GM23338 (cell line): ENCODE results near the gene GPAM. TPM values are rescaled to one million over a fixed set of nuclear protein-coding genes. Genes with fewer than 3 reads are reported as not detected.

Source experiments
- ATAC-seq: fragments of 200-7000 bp; cut with Tn5 transposase; 3 replicates; pipeline ENCODE4 v1.9.1; 2020
- DNase-seq: peaks from one replicate; pipeline ENCODE4 v3.0.0-alpha.2; 2015; ENCODE audit warnings: low spot score
- H2AFZ ChIP-seq: fragments of 200-600 bp; sonication (generic); 2 replicates; pipeline ENCODE4 v1.8.0; 2016; ENCODE audit warnings: antibody characterized with exemption, mild to moderate bottlenecking, moderate library complexity
- H3F3A ChIP-seq: fragments of 200-600 bp; sonication (generic); replicated peaks from 2 replicates; pipeline ENCODE4 v1.8.0; 2017; ENCODE audit warnings: antibody characterized with exemption, mixed run types, low read depth
- H3K27ac ChIP-seq: fragments of 200-600 bp; sonication (generic); 2 replicates; pipeline ENCODE4 v1.6.1; 2016; ENCODE audit warnings: low read depth
- H3K27me3 ChIP-seq: fragments of 200-600 bp; sonication (generic); 2 replicates; pipeline ENCODE4 v1.8.0; 2016; ENCODE audit warnings: mild to moderate bottlenecking, mixed run types, moderate library complexity; ENCODE audit not compliant: insufficient read depth
- H3K36me3 ChIP-seq: fragments of 200-600 bp; sonication (generic); 2 replicates; pipeline ENCODE4 v1.8.0; 2016; ENCODE audit warnings: mild to moderate bottlenecking; ENCODE audit not compliant: insufficient read depth
- H3K4me1 ChIP-seq: fragments of 200-600 bp; sonication (generic); 2 replicates; pipeline ENCODE4 v1.8.0; 2016; ENCODE audit warnings: mild to moderate bottlenecking, moderate library complexity; ENCODE audit not compliant: insufficient read depth
- H3K4me2 ChIP-seq: fragments of 200-600 bp; sonication (generic); 2 replicates; pipeline ENCODE4 v1.7.1; 2017; ENCODE audit warnings: mixed run types
- H3K4me3 ChIP-seq: fragments of 200-600 bp; sonication (generic); 2 replicates; pipeline ENCODE4 v1.6.1; 2016; ENCODE audit warnings: mixed run types
- H3K79me2 ChIP-seq: fragments of 200-600 bp; sonication (generic); replicated peaks from 2 replicates; pipeline ENCODE4 v1.8.0; 2017; ENCODE audit warnings: mild to moderate bottlenecking; ENCODE audit not compliant: insufficient read depth
- H3K9me2 ChIP-seq: fragments of 200-600 bp; sonication (generic); 2 replicates; pipeline ENCODE4 v1.8.0; 2017; ENCODE audit not compliant: insufficient read depth
- H4K20me1 ChIP-seq: fragments of 200-600 bp; sonication (generic); replicated peaks from 2 replicates; pipeline ENCODE4 v1.8.0; 2017; ENCODE audit warnings: mild to moderate bottlenecking; ENCODE audit not compliant: insufficient read depth
- H3K27ac Mint-ChIP-seq: 2 replicates; pipeline ENCODE4 v1.8.0; 2020; ENCODE audit warnings: inconsistent platforms, mild to moderate bottlenecking, moderate library complexity, mixed read lengths
- H3K27me3 Mint-ChIP-seq: 3 replicates; pipeline ENCODE4 v1.8.0; 2022; ENCODE audit warnings: low read depth, mild to moderate bottlenecking, moderate library complexity, mixed read lengths, inconsistent platforms; ENCODE audit not compliant: insufficient read depth, poor library complexity
- H3K36me3 Mint-ChIP-seq: 3 replicates; pipeline ENCODE4 v1.8.0; 2021; ENCODE audit warnings: low read depth, mild to moderate bottlenecking, inconsistent platforms, moderate library complexity, mixed read lengths
- H3K4me1 Mint-ChIP-seq: 3 replicates; pipeline ENCODE4 v1.8.0; 2020; ENCODE audit warnings: mild to moderate bottlenecking, inconsistent platforms, mixed read lengths
- H3K4me3 Mint-ChIP-seq: 3 replicates; pipeline ENCODE4 v1.8.0; 2021; ENCODE audit warnings: moderate library complexity, mild to moderate bottlenecking, inconsistent platforms, mixed read lengths
- H3K9me3 Mint-ChIP-seq: 3 replicates; pipeline ENCODE4 v1.8.0; 2020; ENCODE audit warnings: moderate library complexity, mild to moderate bottlenecking, inconsistent platforms, mixed read lengths
- CREB1 ChIP-seq: fragments of 250-450 bp; sonication (Bioruptor Pico); IDR thresholded peaks from 2 replicates; pipeline ENCODE4 v1.5.0; 2020; ENCODE audit warnings: low read depth, mild to moderate bottlenecking, moderate library complexity
- CTCF ChIP-seq, 2 experiments: fragments of 200-600 bp in 1 of 2; sonication (generic) in 1 of 2; conservative IDR thresholded peaks; 2 replicates each; pipeline versions ENCODE4 v1.5.1 to v1.6.1; 2016 to 2017; ENCODE audit warnings: antibody characterized with exemption in 2 of 2, low read depth in 2 of 2, mild to moderate bottlenecking in 2 of 2, moderate library complexity in 1 of 2
- ETS1 ChIP-seq: IDR thresholded peaks from 2 replicates; pipeline ENCODE4 v1.6.1; 2016; ENCODE audit warnings: antibody characterized with exemption
- EZH2 ChIP-seq: fragments of 200-600 bp; sonication (generic); IDR thresholded peaks from one replicate; pipeline ENCODE4 v1.8.0; 2017; ENCODE audit warnings: antibody characterized with exemption, mild to moderate bottlenecking, low read depth; ENCODE audit not compliant: unreplicated experiment
- EZH2phosphoT487 ChIP-seq: fragments of 200-600 bp; sonication (generic); IDR thresholded peaks from one replicate; pipeline ENCODE4 v1.8.1; 2018; ENCODE audit warnings: antibody characterized with exemption; ENCODE audit not compliant: unreplicated experiment
- JUNB ChIP-seq: IDR thresholded peaks from one replicate; pipeline ENCODE4 v1.6.1; 2016; ENCODE audit warnings: antibody characterized with exemption; ENCODE audit not compliant: unreplicated experiment
- NANOG ChIP-seq: IDR thresholded peaks from 2 replicates; pipeline ENCODE4 v1.6.1; 2016; ENCODE audit warnings: antibody characterized with exemption, borderline replicate concordance
- POLR2AphosphoS5 ChIP-seq: IDR thresholded peaks from 2 replicates; pipeline ENCODE4 v1.6.1; 2016; ENCODE audit warnings: antibody characterized with exemption, low read depth
- REST ChIP-seq: IDR thresholded peaks from one replicate; pipeline ENCODE4 v1.6.1; 2018; ENCODE audit warnings: antibody characterized with exemption; ENCODE audit not compliant: unreplicated experiment
- STAT1 ChIP-seq: IDR thresholded peaks from one replicate; pipeline ENCODE4 v1.6.1; 2016; ENCODE audit warnings: antibody characterized with exemption; ENCODE audit not compliant: unreplicated experiment
- ZNF114 ChIP-seq: fragments of 250-450 bp; sonication (Bioruptor Pico); IDR thresholded peaks from 2 replicates; pipeline ENCODE4 v1.5.0; 2020; ENCODE audit warnings: mild to moderate bottlenecking, moderate library complexity
- ZNF331 ChIP-seq: fragments of 250-450 bp; sonication (Bioruptor Pico); IDR thresholded peaks from 2 replicates; pipeline ENCODE4 v1.5.0; 2020; ENCODE audit warnings: low read depth, mild to moderate bottlenecking, moderate library complexity
- polyA plus RNA-seq: library from polyadenylated mRNA; unstranded; fragments of >200 nt; fragmentation: Nextera tagmentation; extraction: Ambion mirVana; gene quantifications from 2 replicates; pipeline ENCODE4 v1.2.1, GENCODE V29; 2016
- total RNA-seq: library from RNA; depleted of rRNA; stranded (reverse); fragments of >200 nt; shearing (Covaris generic); gene quantifications from 2 replicates; pipeline ENCODE4 v1.2.3, GENCODE V29; 2014

Gene GPAM
- total and polyA plus RNA-seq, 2 experiments from 2014 or later, result 5.5 to 16.6 TPM

- DNase-seq (no peak), ATAC-seq (no peak)
- no peaks in the 10 kb centered on the region for H3K79me2 ChIP-seq
- no peak overlapping the region for H3K27ac ChIP-seq
- H3K4me1 Mint-ChIP-seq, result peaks cover 4% of the 10 kb centered on the region; the same call in 2 of the 3 replicates
- H3K4me3 Mint-ChIP-seq, result no peak overlapping the region
- no peaks in the 10 kb centered on the region for H3K9me2 ChIP-seq
- H3K4me2 ChIP-seq, result no peak overlapping the region
- H4K20me1 ChIP-seq, result no peaks in the 10 kb centered on the region
- H3K27me3 Mint-ChIP-seq, result no peaks in the 10 kb centered on the region
- H2AFZ ChIP-seq, result no peak overlapping the region
- no peaks in the 10 kb centered on the region; the same call in 2 of the 3 replicates for H3K9me3 Mint-ChIP-seq
- no peak overlapping the region for H3K27ac Mint-ChIP-seq
- H3K4me1 ChIP-seq, result no peaks in the 10 kb centered on the region
- no peak overlapping the region for H3K4me3 ChIP-seq
- no peaks in the 10 kb centered on the region for H3F3A ChIP-seq
- TF ChIP-seq EZH2, result no peak
- TF ChIP-seq POLR2AphosphoS5, result no peak
- TF ChIP-seq REST, result no peak
- TF ChIP-seq ETS1, result no peak
- TF ChIP-seq CREB1, result no peak
- TF ChIP-seq ZNF331 (CRISPR knock-in tag), result no peak
- peaks cover 11% of the 10 kb centered on the region; the same call in 1 of the 3 replicates for H3K36me3 Mint-ChIP-seq
- H3K36me3 ChIP-seq, result peaks cover 6% of the 10 kb centered on the region; the same call in 1 of the 2 replicates
- H3K27me3 ChIP-seq, result no peaks in the 10 kb centered on the region
Observed at GRCh38 chr10:112148331-112148730, 35.2 kb downstream of the GPAM start.

GRCh38 chr10:112146799-112147198 lies 36.8 kb downstream of the GPAM start:
- no peaks in the 10 kb centered on the region for H3K79me2 ChIP-seq
- ATAC-seq, result no peak

More at GRCh38 chr10:112146799-112147198, 36.8 kb downstream of the GPAM start:
- H3F3A ChIP-seq, result no peaks in the 10 kb centered on the region
- no peak for DNase-seq
- H3K27ac Mint-ChIP-seq, result no peak overlapping the region
- no peaks in the 10 kb centered on the region for H3K27me3 Mint-ChIP-seq
- peaks cover 4% of the 10 kb centered on the region; the same call in 2 of the 3 replicates for H3K4me1 Mint-ChIP-seq
- no peaks in the 10 kb centered on the region for H3K9me2 ChIP-seq
- no peak overlapping the region for H3K4me2 ChIP-seq
- no peaks in the 10 kb centered on the region for H3K27me3 ChIP-seq
- H3K27ac ChIP-seq, result no peak overlapping the region
- H3K9me3 Mint-ChIP-seq, result no peaks in the 10 kb centered on the region; the same call in 2 of the 3 replicates
- no peak overlapping the region for H3K4me3 ChIP-seq
- TF ChIP-seq ZNF114 (CRISPR knock-in tag) (no peak), CTCF (conservative IDR thresholded peaks at IDR 0.05; ENCODE audit: low read depth in 2 of 2) (no peak), NANOG (no peak), POLR2AphosphoS5 (no peak), EZH2phosphoT487 (no peak), STAT1 (no peak), CREB1 (no peak), JUNB (no peak), EZH2 (no peak)
- no peak overlapping the region for H3K4me3 Mint-ChIP-seq
- no peaks in the 10 kb centered on the region for H3K4me1 ChIP-seq
- no peak overlapping the region for H2AFZ ChIP-seq
- H3K36me3 Mint-ChIP-seq, result peaks cover 4% of the 10 kb centered on the region; the same call in 1 of the 3 replicates
- no peaks in the 10 kb centered on the region for H4K20me1 ChIP-seq
- peaks cover 4% of the 10 kb centered on the region; the same call in 1 of the 2 replicates for H3K36me3 ChIP-seq
